ENCODE results near the gene PLP2.
"Not testable (repeated sequence)": the region's sequence is repeated elsewhere in the genome, so short reads cannot be mapped to it uniquely, and the experiment has no call there.

Gene PLP2

DNA sequence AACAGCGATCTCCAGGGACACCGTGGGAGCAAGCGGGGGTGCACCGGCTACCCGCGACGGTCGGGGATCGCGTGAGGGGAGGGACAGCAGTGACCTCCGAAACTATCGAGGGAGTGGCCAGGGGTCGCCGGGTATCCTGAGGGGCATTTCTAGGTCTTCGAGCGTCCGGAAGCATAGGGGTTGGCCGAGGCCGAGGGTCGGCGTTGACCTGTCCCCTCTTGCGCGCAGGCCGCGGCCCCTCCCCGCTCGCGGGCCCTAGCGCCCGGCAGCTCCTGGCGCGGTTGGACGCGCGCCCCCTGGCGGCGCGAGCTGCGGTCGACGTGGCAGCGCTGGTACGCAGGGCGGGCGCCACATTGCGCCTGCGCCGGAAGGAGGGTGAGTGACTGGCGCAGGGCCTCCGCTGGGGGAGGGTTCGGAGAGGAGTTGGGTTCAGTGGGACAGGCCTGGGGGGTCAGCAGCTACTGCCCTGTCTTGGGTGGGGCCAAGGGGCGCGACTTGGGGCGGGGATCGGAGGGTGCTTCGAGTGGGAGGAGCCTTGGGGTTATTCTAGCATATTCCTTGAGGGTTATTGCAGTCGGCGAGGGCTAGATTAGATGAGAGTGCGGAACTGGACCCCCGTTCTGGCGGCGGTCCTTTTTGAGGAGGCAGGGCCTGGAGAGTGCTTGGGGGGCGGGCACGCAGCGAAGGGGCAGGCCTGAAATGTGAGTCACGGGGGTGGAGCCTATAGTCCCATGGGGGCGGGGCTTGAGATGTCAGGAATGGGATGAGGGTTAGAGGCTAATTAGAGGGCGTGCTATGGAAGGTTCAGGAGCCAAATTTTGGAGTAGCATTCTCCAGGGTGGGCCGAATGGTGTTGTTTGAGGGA lies 7.9 kb upstream of the PLP2 start:
- DNase-seq, result peak; percentile 69 to 82

- DNase-seq, result no peak
Observed at GRCh38 chrX:49164589-49165360, 6.9 kb upstream of the PLP2 start.

DNA sequence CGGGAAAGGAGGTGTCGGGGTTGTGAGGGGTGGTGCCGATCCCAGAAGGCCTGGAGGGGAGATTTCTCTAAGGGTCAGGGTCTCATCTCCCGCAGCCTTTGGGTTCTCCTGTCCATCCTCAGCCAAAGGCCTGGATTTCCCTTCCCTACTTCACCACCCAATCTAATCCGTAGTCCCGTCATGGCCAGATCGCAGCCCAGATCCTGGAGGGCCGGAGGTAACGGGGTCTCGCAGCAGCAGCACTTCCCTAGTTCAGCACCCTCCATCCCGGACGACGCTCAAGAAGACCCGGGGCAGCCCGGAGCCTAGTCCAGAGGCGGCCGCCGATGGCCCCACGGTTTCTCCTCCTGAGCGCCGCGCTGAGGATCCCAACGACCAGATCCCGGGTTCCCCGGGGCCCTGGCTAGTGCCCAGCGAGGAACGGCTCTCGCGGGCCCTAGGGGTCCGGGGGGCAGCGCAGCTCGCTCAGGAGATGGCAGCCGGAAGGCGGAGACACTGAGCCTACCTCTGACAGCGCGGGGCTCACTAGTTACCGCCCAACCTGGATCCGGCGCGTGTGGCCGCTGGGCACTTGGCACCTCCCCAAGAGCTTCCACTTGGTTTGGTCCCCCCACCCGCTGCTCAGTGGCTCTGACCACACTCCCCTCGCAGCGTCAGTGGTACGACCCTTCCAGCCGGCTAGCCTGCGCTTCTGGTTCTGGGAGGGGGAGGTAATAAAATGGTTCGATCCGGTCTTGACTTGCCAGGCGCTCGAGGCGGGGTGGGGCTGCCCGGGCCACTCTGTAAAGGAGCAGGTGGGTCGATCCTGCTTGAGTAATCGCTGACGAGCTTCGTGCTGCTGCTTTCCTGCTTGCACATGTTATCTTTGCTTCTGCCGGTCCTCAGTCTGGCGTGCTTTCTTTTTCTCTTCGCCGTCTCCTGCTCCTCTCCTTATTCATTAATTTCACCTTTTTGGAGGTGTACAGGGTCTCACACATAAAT lies 5.5 kb upstream of the PLP2 start:
- peak; percentile 63 to 65 for DNase-seq

DNA sequence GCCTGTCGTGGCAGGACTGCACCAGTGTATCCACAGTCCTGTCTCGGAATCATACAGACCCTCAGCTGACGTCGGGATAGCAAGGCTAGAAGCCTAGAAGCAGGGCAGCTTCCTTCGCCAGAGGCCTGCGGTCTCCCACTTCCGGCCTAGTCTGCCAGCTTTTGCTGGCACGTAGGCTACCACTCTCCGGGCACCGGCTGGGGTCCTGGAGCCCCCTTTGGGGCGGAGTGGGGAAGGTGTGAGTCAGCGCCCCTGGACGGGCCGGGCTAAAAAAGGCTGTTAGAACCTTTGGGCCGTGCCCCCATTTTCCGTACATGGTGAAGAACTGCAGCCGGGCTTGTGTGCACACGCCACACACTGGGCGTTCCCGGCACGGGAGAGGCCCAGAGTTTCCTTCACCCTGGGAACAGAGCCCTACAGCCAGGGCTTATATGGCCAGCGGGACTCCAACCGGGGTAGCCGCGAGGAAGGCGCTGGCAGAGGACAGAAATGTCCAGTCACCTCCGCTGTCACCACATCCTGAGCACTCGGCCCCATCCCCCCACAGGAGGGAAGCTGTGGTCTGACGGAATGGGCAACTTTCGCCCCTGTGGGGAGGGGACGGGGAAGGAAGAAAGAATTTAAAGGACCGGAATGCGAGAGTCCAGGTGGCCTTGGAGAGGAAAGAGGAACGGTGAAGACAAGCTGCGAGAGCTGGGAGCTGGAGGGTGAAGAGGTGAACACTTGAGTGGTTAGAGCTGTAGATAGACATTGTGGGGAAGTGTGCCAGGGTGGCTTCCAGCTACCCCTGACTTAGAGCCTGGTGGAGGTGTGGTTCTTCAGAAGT lies 4.6 kb upstream of the PLP2 start:
- peak; percentile 73 to 79 for DNase-seq

DNA sequence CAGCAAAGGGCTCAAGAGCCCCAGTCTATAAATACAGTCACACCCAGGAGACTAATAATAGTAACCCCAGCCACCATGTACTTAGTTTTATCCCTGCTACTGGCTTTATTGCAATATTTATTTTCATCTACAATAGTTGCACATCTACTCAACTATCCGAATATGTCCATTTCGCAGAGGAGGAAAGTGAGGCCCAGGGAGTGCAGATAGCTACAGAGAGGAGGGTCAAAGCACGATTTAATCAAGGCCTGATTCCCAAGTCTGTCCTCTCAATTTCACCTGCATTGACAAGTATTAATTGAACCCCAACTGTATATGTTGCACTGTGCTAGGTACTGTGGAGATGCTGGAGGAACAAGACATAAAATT lies 4.0 kb upstream of the PLP2 start:
- DNase-seq, result no peak

GRCh38 chrX:49172280-49172780 lies 632 bp downstream of the PLP2 start:
- peak; percentile 12 to 24 for DNase-seq

DNA sequence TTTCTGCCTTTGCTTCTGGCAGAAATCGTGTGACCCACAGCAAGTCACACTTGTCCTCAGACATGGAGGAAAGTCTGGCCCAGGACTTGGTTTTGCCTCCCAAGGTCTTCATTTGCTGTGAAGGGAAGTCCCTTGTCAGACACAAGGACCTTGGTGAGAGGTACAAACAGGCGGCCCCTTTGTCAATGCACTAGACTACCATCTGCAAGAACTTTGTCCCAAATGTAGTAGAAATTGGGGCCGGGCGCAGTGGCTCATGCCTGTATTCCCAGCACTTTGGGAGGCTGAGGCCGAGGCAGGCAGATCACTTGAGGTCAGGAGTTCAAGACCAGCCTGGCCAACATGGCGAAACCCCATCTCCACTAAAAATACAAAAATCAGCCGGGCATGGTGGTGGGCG lies 1.8 kb downstream of the PLP2 start:
- not testable (repeated sequence) for DNase-seq

GRCh38 chrX:49174723-49175122 lies 3.0 kb downstream of the PLP2 start:
- DNase-seq, result no peak

- no peak for DNase-seq
Observed at GRCh38 chrX:49175435-49176274, 4.0 kb downstream of the PLP2 start.

- DNase-seq, result no peak
Observed at GRCh38 chrX:49176421-49177326, 5.0 kb downstream of the PLP2 start.

DNA sequence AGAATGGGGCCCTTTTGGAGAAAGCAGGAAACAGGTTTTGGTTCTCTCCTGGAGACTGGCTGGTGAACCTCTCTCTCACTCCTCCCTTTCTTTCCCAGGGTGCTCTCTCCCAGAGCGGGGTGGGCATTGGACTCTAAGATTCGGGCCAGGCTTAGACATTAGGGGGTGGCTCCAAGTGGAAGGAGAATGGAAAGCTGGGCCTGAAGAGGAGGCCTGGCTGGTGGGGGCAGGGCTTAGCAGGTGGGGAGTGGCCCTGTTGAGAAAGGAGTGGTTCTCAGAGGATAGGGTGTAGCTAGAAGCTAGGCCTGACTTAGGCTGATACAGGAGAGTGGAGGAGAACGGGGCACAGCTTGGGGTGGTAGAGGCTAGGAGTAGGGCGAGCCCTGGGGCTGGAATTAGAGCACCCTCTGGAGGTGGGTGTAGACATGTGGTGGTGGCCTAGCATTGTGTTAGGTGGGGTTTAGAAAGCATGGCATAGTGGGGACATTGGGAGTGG lies 5.7 kb downstream of the PLP2 start:
- DNase-seq, result peak; percentile 4 to 47

- DNase-seq, result no peak
Observed at GRCh38 chrX:49177873-49178480, 6.3 kb downstream of the PLP2 start.

- no peak for DNase-seq
Observed at GRCh38 chrX:49178537-49178936, 6.8 kb downstream of the PLP2 start.

GRCh38 chrX:49179358-49179757 lies 7.7 kb downstream of the PLP2 start:
- no peak for DNase-seq

GRCh38 chrX:49183701-49184281 lies 12.1 kb downstream of the PLP2 start:
- DNase-seq, result no peak

DNA sequence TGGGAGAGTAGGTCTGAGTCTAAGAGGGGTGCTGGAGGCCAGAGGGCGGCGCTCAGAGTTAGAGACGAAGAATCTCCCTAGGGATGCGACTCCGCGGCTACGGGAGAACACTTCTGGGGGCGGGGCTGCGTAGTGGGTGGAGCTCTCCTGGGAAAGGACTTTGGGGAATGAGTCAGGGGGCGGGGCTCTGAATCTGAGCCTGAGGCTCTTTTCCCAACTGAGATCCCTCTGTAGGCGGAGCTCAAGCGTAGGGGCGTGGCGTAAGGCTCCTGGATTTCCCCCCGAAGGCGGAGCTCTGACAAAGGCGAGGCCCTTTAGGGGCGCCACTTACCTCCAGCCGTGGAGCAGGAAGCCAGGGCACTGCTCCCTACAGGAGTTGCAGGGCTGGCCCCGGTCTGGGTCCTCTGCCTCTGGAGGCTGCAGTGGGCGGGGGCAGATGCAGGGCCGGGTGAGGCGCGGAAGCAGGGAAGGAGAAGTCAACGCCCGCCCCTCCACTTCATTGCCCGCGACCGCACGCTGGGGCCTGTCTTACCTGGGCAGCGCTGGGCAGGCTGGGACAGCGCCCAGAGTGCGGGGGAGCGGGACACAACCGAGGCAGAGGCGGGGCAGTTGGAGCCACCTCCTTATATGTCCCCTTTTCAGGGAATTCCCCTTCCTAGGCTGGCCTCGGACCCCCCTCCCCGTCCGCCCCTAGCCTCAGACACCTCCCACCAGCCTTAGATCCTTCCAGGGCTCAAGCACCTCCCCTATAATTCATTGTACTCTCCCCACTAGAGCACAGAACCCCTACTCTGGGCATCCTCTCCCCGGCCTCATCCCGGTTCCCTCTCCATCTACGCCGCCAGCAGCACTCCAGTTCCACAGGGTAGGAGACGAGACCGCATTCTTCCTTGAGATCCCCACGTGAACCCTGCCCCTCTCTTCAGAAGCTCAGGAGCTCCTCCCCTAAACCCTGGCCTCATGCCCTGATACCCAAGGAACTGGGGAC lies 12.9 kb downstream of the PLP2 start:
- no peak for DNase-seq
